Measurements from ENCODE around the gene PCMTD2.
A peak's percentile ranks its signal among the peaks of the same experiment; 100 is the strongest.
"Not testable (repeated sequence)": the region's sequence is repeated elsewhere in the genome, so short reads cannot be mapped to it uniquely, and the experiment has no call there.

Gene PCMTD2

DNA sequence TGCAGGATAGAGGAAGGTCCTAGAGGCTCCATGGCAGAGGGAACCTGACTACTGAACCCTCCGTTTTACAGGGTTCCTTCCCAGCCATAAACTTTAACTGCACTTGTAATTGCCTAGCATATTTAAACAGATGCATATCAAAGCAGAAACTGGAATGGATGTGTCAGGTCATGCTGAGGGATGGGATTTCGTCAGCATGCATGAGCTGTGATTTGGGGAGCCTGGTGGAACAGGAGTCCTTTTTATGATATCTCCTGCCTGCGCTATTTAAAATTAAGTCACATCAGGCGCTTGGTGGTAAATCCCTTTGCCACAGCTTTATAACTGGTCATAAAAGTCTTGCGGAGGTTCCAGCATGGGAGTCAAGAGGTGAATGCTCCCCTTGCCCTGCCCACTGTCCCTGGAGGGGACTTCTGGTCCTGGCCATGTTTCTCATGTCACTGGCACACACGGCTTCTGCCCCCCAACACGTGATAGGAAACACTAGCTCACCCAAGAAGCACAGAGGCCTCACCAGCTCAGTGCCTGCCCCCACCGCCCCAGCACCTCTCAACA, 26.0 kb upstream of the PCMTD2 start:
- TF ChIP-seq, protein P1, sequence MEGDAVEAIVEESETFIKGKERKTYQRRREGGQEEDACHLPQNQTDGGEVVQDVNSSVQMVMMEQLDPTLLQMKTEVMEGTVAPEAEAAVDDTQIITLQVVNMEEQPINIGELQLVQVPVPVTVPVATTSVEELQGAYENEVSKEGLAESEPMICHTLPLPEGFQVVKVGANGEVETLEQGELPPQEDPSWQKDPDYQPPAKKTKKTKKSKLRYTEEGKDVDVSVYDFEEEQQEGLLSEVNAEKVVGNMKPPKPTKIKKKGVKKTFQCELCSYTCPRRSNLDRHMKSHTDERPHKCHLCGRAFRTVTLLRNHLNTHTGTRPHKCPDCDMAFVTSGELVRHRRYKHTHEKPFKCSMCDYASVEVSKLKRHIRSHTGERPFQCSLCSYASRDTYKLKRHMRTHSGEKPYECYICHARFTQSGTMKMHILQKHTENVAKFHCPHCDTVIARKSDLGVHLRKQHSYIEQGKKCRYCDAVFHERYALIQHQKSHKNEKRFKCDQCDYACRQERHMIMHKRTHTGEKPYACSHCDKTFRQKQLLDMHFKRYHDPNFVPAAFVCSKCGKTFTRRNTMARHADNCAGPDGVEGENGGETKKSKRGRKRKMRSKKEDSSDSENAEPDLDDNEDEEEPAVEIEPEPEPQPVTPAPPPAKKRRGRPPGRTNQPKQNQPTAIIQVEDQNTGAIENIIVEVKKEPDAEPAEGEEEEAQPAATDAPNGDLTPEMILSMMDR (IDR thresholded peaks at IDR 0.05; ENCODE audit: insufficient read depth, low read depth, low read length, missing control alignments) = no peak
- DNase-seq (ENCODE audit: low read depth) = peak; percentile 56

DNA sequence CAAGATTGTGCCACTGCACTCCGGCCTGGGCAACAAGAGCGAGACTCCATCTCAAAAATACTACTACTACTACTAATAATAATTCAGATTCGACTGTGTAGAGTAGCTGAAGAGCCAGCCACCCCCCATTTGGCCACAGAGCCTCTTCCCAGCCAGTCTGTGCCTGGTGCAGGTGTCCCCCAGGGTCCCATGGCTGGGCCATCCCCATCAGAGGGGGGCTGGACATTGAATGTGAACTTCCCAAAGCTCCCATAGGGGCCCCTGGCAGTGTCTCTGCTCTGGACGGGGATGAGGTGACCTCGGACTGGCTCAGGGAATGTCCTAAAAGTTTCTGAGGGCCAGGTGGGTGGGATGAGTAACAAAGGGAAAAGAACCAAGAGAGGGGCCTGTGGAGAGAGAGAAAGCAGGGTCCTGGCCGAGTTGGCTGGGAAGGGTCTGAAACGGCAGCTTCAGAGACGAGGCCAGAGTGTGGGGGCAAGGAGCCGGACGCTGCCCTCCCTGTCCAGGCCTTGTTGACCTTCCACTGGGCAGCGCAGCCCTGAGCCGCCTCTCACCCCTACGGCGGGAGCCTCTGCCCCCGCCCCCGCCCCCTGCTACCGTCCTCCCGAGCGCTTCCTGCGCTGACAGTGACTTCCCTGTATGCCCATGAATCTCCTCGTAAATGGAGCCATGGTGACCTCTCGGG, 24.9 kb upstream of the PCMTD2 start:
- DNase-seq (ENCODE audit: low read depth) = no peak
- TF ChIP-seq, protein P1 (IDR thresholded peaks at IDR 0.05; ENCODE audit: insufficient read depth, low read depth, low read length, missing control alignments) = no peak
- no peak overlapping the region for H3K4me3 ChIP-seq (ENCODE audit: low read length)

More for the DNA sequence above, 26.0 kb upstream of the PCMTD2 start:
- H3K4me3 ChIP-seq (ENCODE audit: low read length) = no peak overlapping the region

DNA sequence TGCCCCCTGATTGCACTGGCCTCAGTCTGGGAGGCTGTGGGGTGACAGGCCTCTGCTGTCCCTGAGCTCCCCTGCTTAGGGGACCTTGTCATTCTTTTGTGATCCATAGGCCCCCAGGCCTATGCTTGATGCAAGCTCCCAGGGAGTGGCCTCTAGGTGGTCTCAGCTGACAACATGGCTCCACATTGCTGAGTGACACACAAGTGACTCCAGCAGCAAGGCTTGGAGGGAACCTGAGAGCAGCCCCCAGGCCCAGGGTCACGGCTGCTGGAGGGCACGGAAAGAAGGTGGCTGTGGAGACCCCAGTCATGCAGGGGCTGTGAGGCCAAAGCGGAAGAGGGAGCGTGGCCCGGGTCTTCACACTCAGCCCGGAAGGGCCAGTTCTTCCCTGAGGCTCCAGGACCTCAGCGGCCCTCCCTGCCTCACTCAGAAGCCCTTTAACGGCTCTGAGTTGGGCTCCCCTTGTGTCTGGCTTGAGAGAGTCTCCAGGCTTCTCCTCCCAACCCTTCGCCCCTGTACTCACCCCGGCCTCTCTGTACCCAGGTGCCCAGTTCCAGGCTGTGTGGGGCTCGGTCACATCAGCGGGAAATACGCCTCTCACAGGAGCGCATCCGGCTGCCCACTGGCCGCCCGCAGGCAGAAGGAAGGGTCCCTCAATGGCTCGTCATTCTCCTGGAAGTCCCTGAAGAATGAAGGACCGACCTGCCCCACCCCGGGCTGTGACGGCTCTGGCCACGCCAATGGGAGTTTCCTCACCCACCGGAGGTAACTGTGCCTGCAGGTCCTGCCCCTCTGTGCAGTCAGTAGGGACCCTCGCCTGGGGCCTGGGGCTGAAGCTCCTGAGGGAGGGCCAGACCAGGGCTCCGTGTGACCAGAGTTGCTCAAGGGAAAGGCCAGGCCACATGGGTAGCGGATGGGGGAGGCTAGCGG, 23.7 kb upstream of the PCMTD2 start:
- no peak for DNase-seq (ENCODE audit: low read depth)
- H3K4me3 ChIP-seq (ENCODE audit: low read length) = no peak overlapping the region
- TF ChIP-seq, protein P1 (IDR thresholded peaks at IDR 0.05; ENCODE audit: insufficient read depth, low read depth, low read length, missing control alignments) = no peak

DNA sequence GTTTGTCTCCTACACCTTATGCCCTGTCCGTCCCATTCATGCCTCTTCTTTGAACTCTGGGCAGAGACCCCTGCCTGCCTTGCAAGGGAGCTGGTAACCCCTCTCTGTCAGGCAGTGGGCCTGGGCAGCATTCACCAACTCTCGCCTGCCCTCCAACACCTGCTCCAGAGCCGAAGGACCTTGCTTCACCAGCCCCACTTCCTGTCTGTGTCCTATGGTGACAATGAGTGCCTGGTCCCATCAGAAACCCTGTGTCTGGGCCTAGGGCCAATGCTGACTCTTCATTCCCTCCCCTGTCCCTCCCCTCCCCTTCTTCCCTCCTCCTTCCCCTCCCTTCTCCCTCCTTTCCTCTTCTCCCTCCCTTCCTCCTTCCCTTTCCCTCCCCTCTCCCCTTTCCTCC, 22.8 kb upstream of the PCMTD2 start:
- H3K4me3 ChIP-seq (ENCODE audit: low read length) = no peak overlapping the region
- TF ChIP-seq, protein P1 (IDR thresholded peaks at IDR 0.05; ENCODE audit: insufficient read depth, low read depth, low read length, missing control alignments) = no peak
- no peak for DNase-seq (ENCODE audit: low read depth)

DNA sequence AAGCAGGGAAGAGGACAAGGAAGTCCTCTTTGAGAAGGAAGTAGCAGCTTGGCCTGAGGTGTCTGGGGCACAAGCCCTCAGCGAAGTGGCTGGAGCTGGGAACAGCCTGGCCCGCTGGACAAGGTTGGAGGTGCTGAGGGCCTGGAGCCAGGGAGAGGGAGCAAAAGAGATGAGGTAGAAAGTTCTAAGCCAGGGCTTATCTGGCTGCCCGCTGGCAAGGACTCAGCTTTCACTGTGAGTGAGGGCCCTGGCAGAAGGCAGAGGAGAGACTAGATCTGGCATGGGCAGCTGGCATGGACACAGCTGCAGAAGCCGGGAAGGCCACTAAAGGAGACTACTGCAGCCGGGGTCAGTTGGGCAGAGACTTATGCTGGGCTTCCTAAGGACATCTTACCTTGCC, 21.8 kb upstream of the PCMTD2 start:
- TF ChIP-seq, protein P1 (IDR thresholded peaks at IDR 0.05; ENCODE audit: insufficient read depth, low read depth, low read length, missing control alignments) = no peak
- DNase-seq (ENCODE audit: low read depth) = no peak
- H3K4me3 ChIP-seq (ENCODE audit: low read length) = no peak overlapping the region

DNA sequence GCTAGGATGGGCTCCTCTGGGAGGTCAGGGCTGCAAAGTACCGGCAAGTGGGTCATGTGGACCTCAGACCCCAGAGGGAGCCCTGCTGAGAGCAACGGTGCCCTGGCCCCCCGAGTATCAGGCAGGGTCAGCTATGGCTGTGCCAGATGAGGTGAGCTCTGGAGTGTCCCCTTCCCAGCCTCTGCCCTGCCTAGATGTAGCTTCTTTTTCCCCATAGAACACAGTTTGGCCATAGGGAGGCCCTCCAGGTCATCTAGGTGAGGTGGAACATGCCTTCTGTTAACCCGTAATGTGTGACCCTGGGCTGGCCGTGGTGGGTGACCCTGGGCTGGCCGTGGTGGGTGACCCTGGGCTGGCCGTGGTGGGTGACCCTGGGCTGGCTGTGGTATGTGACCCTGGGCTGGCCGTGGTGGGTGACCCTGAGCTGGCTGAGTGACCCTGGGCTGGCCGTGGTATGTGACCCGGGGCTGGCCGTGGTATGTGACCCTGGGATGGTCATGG, 21.2 kb upstream of the PCMTD2 start:
- DNase-seq (ENCODE audit: low read depth) = no peak
- TF ChIP-seq, protein P1 (IDR thresholded peaks at IDR 0.05; ENCODE audit: insufficient read depth, low read depth, low read length, missing control alignments) = no peak

DNA sequence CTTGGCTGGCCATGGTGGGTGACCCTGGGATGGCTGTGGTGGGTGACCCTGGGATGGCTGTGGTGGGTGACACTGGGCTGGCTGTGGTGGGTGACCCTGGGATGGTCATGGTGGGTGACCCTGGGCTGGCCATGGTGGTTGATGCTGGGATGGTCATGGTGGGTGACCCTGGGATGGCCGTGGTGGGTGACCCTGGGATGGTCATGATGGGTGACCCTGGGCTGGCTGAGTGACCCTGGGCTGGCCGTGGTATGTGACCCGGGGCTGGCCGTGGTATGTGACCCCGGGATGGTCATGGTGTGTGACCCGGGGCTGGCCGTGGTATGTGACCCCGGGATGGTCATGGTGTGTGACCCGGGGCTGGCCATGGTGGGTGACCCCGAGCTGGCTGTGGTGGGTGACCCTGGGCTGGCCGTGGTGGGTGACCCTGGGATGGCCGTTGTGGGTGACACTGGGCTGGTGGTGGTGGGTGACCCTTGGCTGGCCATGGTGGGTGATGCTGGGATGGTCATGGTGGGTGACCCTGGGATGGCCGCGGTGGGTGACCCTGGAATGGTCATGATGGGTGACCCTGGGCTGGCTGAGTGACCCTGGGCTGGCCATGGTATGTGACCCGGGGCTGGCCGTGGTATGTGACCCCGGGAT, 20.5 kb upstream of the PCMTD2 start:
- not testable (repeated sequence) for H3K4me3 ChIP-seq (ENCODE audit: low read length); DNase-seq (ENCODE audit: low read depth)

More for the DNA sequence above, 21.2 kb upstream of the PCMTD2 start:
- no peak overlapping the region for H3K4me3 ChIP-seq (ENCODE audit: low read length)
